HG03565 (cell line): ENCODE measurements around the gene ACP4.
"Not testable (repeated sequence)": the region's sequence is repeated elsewhere in the genome, so short reads cannot be mapped to it uniquely, and the experiment has no call there.

ENCODE experiments used
- ATAC-seq: cut with Tn5 transposase; IDR thresholded peaks from one replicate; pipeline ENCODE4 v1.9.1; 2021; ENCODE audit warnings: mild to moderate bottlenecking, moderate library complexity; ENCODE audit not compliant: unreplicated experiment

The ACP4 gene

GRCh38 chr19:50773454-50773853, 16.8 kb upstream of the ACP4 start:
- ATAC-seq: not testable (repeated sequence)

- ATAC-seq: no peak
Observed at GRCh38 chr19:50776131-50776530, 14.1 kb upstream of the ACP4 start.

GRCh38 chr19:50777261-50777660, 13.0 kb upstream of the ACP4 start:
- no peak for ATAC-seq

- no peak for ATAC-seq
Observed at GRCh38 chr19:50777830-50778303, 12.3 kb upstream of the ACP4 start.

- no peak for ATAC-seq
Observed at GRCh38 chr19:50778906-50779430, 11.2 kb upstream of the ACP4 start.

GRCh38 chr19:50779504-50780457, 10.4 kb upstream of the ACP4 start:
- ATAC-seq: no peak

- ATAC-seq: no peak
Observed at GRCh38 chr19:50780753-50781435, 9.3 kb upstream of the ACP4 start.

GRCh38 chr19:50783848-50784152, 6.4 kb upstream of the ACP4 start:
- not testable (repeated sequence) for ATAC-seq

GRCh38 chr19:50784710-50785109, 5.5 kb upstream of the ACP4 start:
- ATAC-seq: no peak

GRCh38 chr19:50785329-50785728, 4.9 kb upstream of the ACP4 start:
- no peak for ATAC-seq

- ATAC-seq: no peak
Observed at GRCh38 chr19:50790922-50791467, 780 bp downstream of the ACP4 start.

- no peak for ATAC-seq
Observed at GRCh38 chr19:50791594-50792271, 1.5 kb downstream of the ACP4 start.

GRCh38 chr19:50792272-50793250, 2.3 kb downstream of the ACP4 start:
- no peak for ATAC-seq

- no peak for ATAC-seq
Observed at GRCh38 chr19:50793558-50794065, 3.4 kb downstream of the ACP4 start.

- no peak for ATAC-seq
Observed at GRCh38 chr19:50794074-50794875, 4.1 kb downstream of the ACP4 start.

GRCh38 chr19:50794876-50795663, 4.9 kb downstream of the ACP4 start:
- ATAC-seq: no peak

- ATAC-seq: no peak
Observed at GRCh38 chr19:50795664-50796073, 5.5 kb downstream of the ACP4 start.

GRCh38 chr19:50796128-50796633, 6.0 kb downstream of the ACP4 start:
- no peak for ATAC-seq
